A673 (cell line): ENCODE results near the gene TNFSF10. TPM values are rescaled to one million over a fixed set of nuclear protein-coding genes. Genes with fewer than 3 reads are reported as not detected.

Source experiments
- BruUV-seq: library from RNA; stranded (reverse); fragments of 400-500 nt; replicated peaks from 2 replicates; lab custom pipeline; 2021; lab: Mats Ljungman, UMichigan
- CTCF ChIA-PET: fragments of 300-600 bp; sonication (Branson Sonifier 250); formaldehyde crosslinking; loops from one replicate; lab custom pipeline; 2022; ENCODE audit warnings: antibody characterized with exemption; lab: Charles Lee
- POLR2A ChIA-PET: fragments of 300-600 bp; sonication (Branson Sonifier 250); formaldehyde crosslinking; loops from one replicate; lab custom pipeline; 2022; ENCODE audit warnings: antibody characterized with exemption; ENCODE audit not compliant: low non-redundant PET; lab: Charles Lee
- DNase-seq: peaks from one replicate; pipeline ENCODE4 v3.0.0-alpha.2; 2015; ENCODE audit warnings: low spot score
- H3K27ac ChIP-seq: fragments of 200-600 bp; sonication (generic); 2 replicates; pipeline ENCODE4 v1.5.1; 2016; ENCODE audit warnings: mixed run types, low read depth, mild to moderate bottlenecking, mixed read lengths, antibody characterized with exemption, low read length; ENCODE audit not compliant: poor library complexity, severe bottlenecking
- H3K27me3 ChIP-seq: fragments of 200-600 bp; sonication (generic); replicated peaks from 2 replicates; pipeline ENCODE4 v1.6.1; 2017; ENCODE audit warnings: mixed run types, low read depth, mild to moderate bottlenecking, mixed read lengths, antibody characterized with exemption, low read length; ENCODE audit not compliant: insufficient read depth, poor library complexity
- H3K36me3 ChIP-seq: fragments of 200-600 bp; sonication (generic); 2 replicates; pipeline ENCODE4 v1.6.1; 2016; ENCODE audit warnings: mixed run types, mild to moderate bottlenecking, mixed read lengths, antibody characterized with exemption, low read length; ENCODE audit not compliant: insufficient read depth, poor library complexity, severe bottlenecking
- H3K4me1 ChIP-seq: fragments of 200-600 bp; sonication (generic); 2 replicates; pipeline ENCODE4 v1.6.1; 2017; ENCODE audit warnings: mixed run types, mild to moderate bottlenecking, mixed read lengths, antibody characterized with exemption, low read length; ENCODE audit not compliant: insufficient read depth, poor library complexity, severe bottlenecking
- H3K4me3 ChIP-seq: fragments of 200-600 bp; sonication (generic); 2 replicates; pipeline ENCODE4 v1.5.1; 2016; ENCODE audit warnings: low read depth, mixed run types, mild to moderate bottlenecking, mixed read lengths, low read length; ENCODE audit not compliant: poor library complexity, severe bottlenecking
- H3K9me3 ChIP-seq: fragments of 200-600 bp; sonication (generic); 2 replicates; pipeline ENCODE4 v1.6.1; 2016; ENCODE audit warnings: mixed run types, low read depth, mild to moderate bottlenecking, mixed read lengths, antibody characterized with exemption, low read length; ENCODE audit not compliant: poor library complexity, severe bottlenecking
- CTCF ChIP-seq: fragments of 300-800, 200-600 bp; sonication (generic); conservative IDR thresholded peaks from 2 replicates; pipeline ENCODE4 v1.5.1; 2017; ENCODE audit warnings: low read depth, mild to moderate bottlenecking, antibody characterized with exemption, low read length, moderate library complexity, mixed read lengths
- EZH2 ChIP-seq: fragments of 200-600 bp; sonication (generic); IDR thresholded peaks from 2 replicates; pipeline ENCODE4 v1.6.1; 2017; ENCODE audit warnings: borderline replicate concordance, low read depth, mild to moderate bottlenecking, mixed read lengths, antibody characterized with exemption, low read length; ENCODE audit not compliant: poor library complexity, severe bottlenecking
- intact Hi-C: fragments of 100-400 bp; cut with micrococcal nuclease; formaldehyde crosslinking; loops from one replicate; pipeline ENCODE4 v1.10.0; 2022; ENCODE audit not compliant: unreplicated experiment
- total RNA-seq: library from RNA; stranded (reverse); gene quantifications from 2 replicates; pipeline ENCODE4 v1.2.3, GENCODE V29; 2021

TNFSF10 gene
- total RNA-seq, 1 experiment from 2014 or later, result not detected

DNA sequence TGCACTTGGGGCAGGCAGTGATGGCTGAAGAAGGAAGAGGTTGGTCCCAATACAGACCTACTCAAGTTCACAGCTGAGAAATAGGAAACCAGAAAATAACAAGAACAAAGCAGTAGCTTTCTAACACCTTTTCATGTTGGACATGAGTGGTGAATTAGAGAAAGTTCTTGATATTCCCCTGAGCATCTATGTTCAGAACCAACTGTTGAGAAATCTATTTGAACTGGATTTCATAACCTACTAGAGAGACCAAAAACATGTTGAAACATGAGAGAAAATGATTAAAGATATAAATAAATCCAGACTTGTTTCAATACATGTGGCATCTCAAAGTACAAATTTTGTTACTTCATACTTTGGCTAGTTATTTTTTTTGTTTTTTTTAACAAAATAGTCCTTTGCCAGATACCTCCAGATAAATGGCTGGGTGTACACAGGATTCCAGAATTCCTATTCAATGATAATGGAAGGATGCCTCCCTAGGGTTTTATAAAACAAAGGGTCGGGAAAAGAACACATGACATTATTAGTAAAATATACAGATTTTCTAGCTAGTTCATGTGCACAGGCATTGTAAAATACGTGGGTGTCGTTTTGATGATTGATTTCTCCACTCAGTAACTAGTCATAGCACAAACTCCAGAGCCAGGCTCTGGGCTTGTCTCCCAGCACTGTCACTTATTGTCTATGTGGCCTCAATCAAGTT is 34.4 kb upstream of the TNFSF10 start:
- Histone ChIP-seq H3K27ac (no peak overlapping the region), H3K27me3 (no peaks in the 10 kb centered on the region), H3K9me3 (no peaks in the 10 kb centered on the region), H3K36me3 (no peaks in the 10 kb centered on the region), H3K4me1 (peaks cover under 1% of the 10 kb centered on the region), H3K4me3 (no peak overlapping the region)
- TF ChIP-seq CTCF, result no peak
- TF ChIP-seq EZH2, result no peak
- ChIA-PET CTCF (no interaction called here), POLR2A (no interaction called here)
- BruUV-seq, result no TSS peak
- no peak for DNase-seq
- intact Hi-C loops, result no loop called here

GRCh38 chr3:172553526-172554252 is 30.5 kb upstream of the TNFSF10 start:
- intact Hi-C loops, result no loop called here
- no TSS peak for BruUV-seq
- Histone ChIP-seq H3K27ac (no peak overlapping the region), H3K4me1 (no peaks in the 10 kb centered on the region), H3K36me3 (no peaks in the 10 kb centered on the region), H3K27me3 (no peaks in the 10 kb centered on the region), H3K4me3 (no peak overlapping the region), H3K9me3 (no peaks in the 10 kb centered on the region)
- TF ChIP-seq CTCF, result no peak
- TF ChIP-seq EZH2, result no peak
- DNase-seq, result no peak
- POLR2A ChIA-PET, result no interaction called here
- CTCF ChIA-PET, result no interaction called here

- POLR2A ChIA-PET, result no interaction called here
- no peaks in the 10 kb centered on the region for H3K9me3 ChIP-seq
- CTCF ChIA-PET, result no interaction called here
- DNase-seq, result no peak
- BruUV-seq, result no TSS peak
- no peaks in the 10 kb centered on the region for H3K36me3 ChIP-seq
- H3K27me3 ChIP-seq, result no peaks in the 10 kb centered on the region
- intact Hi-C loops, result no loop called here
- no peak overlapping the region for H3K27ac ChIP-seq
- no peak overlapping the region for H3K4me3 ChIP-seq
- H3K4me1 ChIP-seq, result no peaks in the 10 kb centered on the region
- TF ChIP-seq CTCF (no peak), EZH2 (no peak)
Observed at GRCh38 chr3:172552607-172553006, 29.4 kb upstream of the TNFSF10 start.
